ENCODE results near the gene CD3G.
"Not testable (repeated sequence)": the region's sequence is repeated elsewhere in the genome, so short reads cannot be mapped to it uniquely, and the experiment has no call there.

Gene CD3G

GRCh38 chr11:118382954-118383353 is 38.8 kb downstream of the CD3G start:
- DNase-seq, result no peak

- no peak for DNase-seq
These were observed 39.5 kb downstream of the CD3G start for GRCh38 chr11:118383657-118384056.

GRCh38 chr11:118396097-118396501 is 52.0 kb downstream of the CD3G start:
- DNase-seq, result no peak

GRCh38 chr11:118397448-118397847 is 53.3 kb downstream of the CD3G start:
- no peak for DNase-seq

GRCh38 chr11:118398791-118399559 is 54.8 kb downstream of the CD3G start:
- DNase-seq, result no peak

- DNase-seq, result peak; percentile 96 to 100
These were observed 57.2 kb downstream of the CD3G start, which contains the start of gene ATP5MG for GRCh38 chr11:118401151-118401879. Gene ATP5MG (plus strand): TSS chr11:118401606. CDS start chr11:118401666, 60 bp downstream.

- no peak for DNase-seq
These were observed 57.9 kb downstream of the CD3G start for GRCh38 chr11:118401880-118402590.

- DNase-seq, result not testable (repeated sequence)
These were observed 58.5 kb downstream of the CD3G start for GRCh38 chr11:118402594-118402993.
